IMR-90 (cell line): Measurements from ENCODE around the gene SSBP2. TPM values are rescaled to one million over a fixed set of nuclear protein-coding genes. Genes with fewer than 3 reads are reported as not detected.

Experiments
- ATAC-seq: fragments of 200-7000 bp; cut with Tn5 transposase; 2 replicates; pipeline ENCODE4 v1.9.1; 2020; ENCODE audit warnings: low read depth, mild to moderate bottlenecking, moderate library complexity
- BruUV-seq: library from RNA; stranded (reverse); fragments of 400-500 nt; replicated peaks from 2 replicates; lab custom pipeline; 2021; lab: Mats Ljungman, UMichigan
- CTCF ChIA-PET: fragments of 300-600 bp; formaldehyde crosslinking; extraction: SDS; loops from one replicate; lab custom pipeline; 2021; ENCODE audit warnings: antibody characterized with exemption; lab: Yijun Ruan, JAX
- POLR2A ChIA-PET: fragments of 300-600 bp; sonication (Branson Sonifier 250); formaldehyde crosslinking; loops from one replicate; lab custom pipeline; 2022; ENCODE audit warnings: antibody characterized with exemption; ENCODE audit not compliant: unreplicated experiment; lab: Charles Lee
- DNase-seq: peaks from one replicate; pipeline ENCODE4 v3.0.0; 2013
- H2AFZ ChIP-seq: replicated peaks from 2 replicates; pipeline ENCODE3; 2013; ENCODE audit warnings: low read length, mild to moderate bottlenecking; ENCODE audit not compliant: poor library complexity
- H2AK5ac ChIP-seq: 2 replicates; pipeline ENCODE4 v1.6.1; 2013; ENCODE audit warnings: low read depth, low read length, inconsistent platforms
- H2AK9ac ChIP-seq: replicated peaks from 2 replicates; pipeline ENCODE3; 2013; ENCODE audit warnings: mild to moderate bottlenecking, low read depth, low read length, moderate library complexity; ENCODE audit not compliant: poor library complexity
- H2BK120ac ChIP-seq: 2 replicates; pipeline ENCODE4 v1.6.1; 2013; ENCODE audit warnings: low read depth, low read length, inconsistent platforms
- H2BK15ac ChIP-seq: 3 replicates; pipeline ENCODE4 v1.6.1; 2013; ENCODE audit warnings: low read depth, low read length, inconsistent platforms
- H2BK20ac ChIP-seq: 2 replicates; pipeline ENCODE4 v1.6.1; 2013; ENCODE audit warnings: low read depth, mild to moderate bottlenecking, inconsistent platforms, low read length, moderate library complexity
- H2BK5ac ChIP-seq: 2 replicates; pipeline ENCODE4 v1.6.1; 2013; ENCODE audit warnings: mild to moderate bottlenecking, low read depth, low read length, inconsistent platforms; ENCODE audit not compliant: poor library complexity, severe bottlenecking
- H3K14ac ChIP-seq: replicated peaks from 2 replicates; pipeline ENCODE4 v1.6.1; 2013; ENCODE audit warnings: low read depth, low read length, inconsistent platforms
- H3K18ac ChIP-seq: 2 replicates; pipeline ENCODE4 v1.6.1; 2013; ENCODE audit warnings: low read depth, low read length, control low read depth
- H3K23ac ChIP-seq: 2 replicates; pipeline ENCODE4 v1.6.1; 2013; ENCODE audit warnings: low read depth, low read length, inconsistent platforms
- H3K27ac ChIP-seq: 2 replicates; pipeline ENCODE4 v1.5.1; 2013; ENCODE audit warnings: mild to moderate bottlenecking, control low read depth, low read length; ENCODE audit not compliant: insufficient read depth
- H3K27me3 ChIP-seq: 2 replicates; pipeline ENCODE4 v1.6.1; 2013; ENCODE audit warnings: low read length; ENCODE audit not compliant: control insufficient read depth, insufficient read depth
- H3K36me3 ChIP-seq: 2 replicates; pipeline ENCODE4 v1.6.1; 2013; ENCODE audit warnings: low read length, mixed read lengths; ENCODE audit not compliant: control insufficient read depth, insufficient read depth
- H3K4ac ChIP-seq: 2 replicates; pipeline ENCODE4 v1.6.1; 2013; ENCODE audit warnings: low read depth, low read length, inconsistent platforms
- H3K4me1 ChIP-seq: 2 replicates; pipeline ENCODE4 v1.6.1; 2013; ENCODE audit warnings: low read length, mixed read lengths; ENCODE audit not compliant: control insufficient read depth, insufficient read depth
- H3K4me2 ChIP-seq: 2 replicates; pipeline ENCODE4 v1.6.1; 2013; ENCODE audit warnings: low read depth, mild to moderate bottlenecking, control low read depth, low read length, moderate library complexity
- H3K4me3 ChIP-seq: 2 replicates; pipeline ENCODE4 v1.5.1; 2013; ENCODE audit warnings: low read depth, mild to moderate bottlenecking, control low read depth, low read length, moderate library complexity; ENCODE audit not compliant: insufficient read depth
- H3K56ac ChIP-seq: 2 replicates; pipeline ENCODE4 v1.6.1; 2013; ENCODE audit warnings: low read length, inconsistent platforms; ENCODE audit not compliant: insufficient read depth; ENCODE audit errors: extremely low read depth
- H3K79me1 ChIP-seq, 2 experiments: 2 replicates each; pipeline ENCODE4 v1.6.1; 2013; ENCODE audit warnings: low read length in 2 of 2, inconsistent platforms in 1 of 2, low read depth in 1 of 2
- H3K9ac ChIP-seq: 2 replicates; pipeline ENCODE4 v1.6.1; 2013; ENCODE audit warnings: low read depth, low read length, control low read depth
- H3K9me1 ChIP-seq: 2 replicates; pipeline ENCODE4 v1.6.1; 2013; ENCODE audit warnings: low read length, inconsistent platforms; ENCODE audit not compliant: insufficient read depth
- H3K9me3 ChIP-seq: 2 replicates; pipeline ENCODE4 v1.6.1; 2013; ENCODE audit warnings: low read length; ENCODE audit not compliant: control insufficient read depth, insufficient read depth
- H4K20me1 ChIP-seq: 2 replicates; pipeline ENCODE4 v1.6.1; 2013; ENCODE audit warnings: low read length, inconsistent platforms; ENCODE audit not compliant: insufficient read depth
- H4K5ac ChIP-seq: 2 replicates; pipeline ENCODE4 v1.6.1; 2013; ENCODE audit warnings: mild to moderate bottlenecking, low read depth, low read length, control low read depth
- H4K8ac ChIP-seq, 2 experiments: 2 replicates each; pipeline ENCODE4 v1.6.1; 2013; ENCODE audit warnings: low read depth in 2 of 2, low read length in 2 of 2, control low read depth in 1 of 2, inconsistent platforms in 1 of 2
- H4K91ac ChIP-seq: 2 replicates; pipeline ENCODE4 v1.6.1; 2013; ENCODE audit warnings: low read depth, low read length, inconsistent platforms; ENCODE audit not compliant: insufficient read depth
- BHLHE40 ChIP-seq: fragments of 150-350 bp; IDR thresholded peaks from 2 replicates; pipeline ENCODE4 v1.6.1; 2016; ENCODE audit warnings: mild to moderate bottlenecking, low read depth, low read length
- CEBPB ChIP-seq: IDR thresholded peaks from 2 replicates; pipeline ENCODE4 v1.6.1; 2012; ENCODE audit warnings: low read depth, low read length, improper control_type of control experiment
- CHD1 ChIP-seq: IDR thresholded peaks from 2 replicates; pipeline ENCODE4 v1.6.1; 2012; ENCODE audit warnings: low read depth, low read length, improper control_type of control experiment
- ELK1 ChIP-seq: fragments of 150-350 bp; IDR thresholded peaks from 2 replicates; pipeline ENCODE4 v1.6.1; 2016; ENCODE audit warnings: low read depth, mild to moderate bottlenecking, low read length, moderate library complexity, borderline replicate concordance
- FOS ChIP-seq: fragments of 150-350 bp; IDR thresholded peaks from 2 replicates; pipeline ENCODE4 v1.6.1; 2016; ENCODE audit warnings: low read depth, low read length
- MAFK ChIP-seq: IDR thresholded peaks from 2 replicates; pipeline ENCODE4 v1.6.1; 2012; ENCODE audit warnings: low read depth, low read length, improper control_type of control experiment
- MAZ ChIP-seq: IDR thresholded peaks from 2 replicates; pipeline ENCODE4 v1.6.1; 2012; ENCODE audit warnings: low read depth, mild to moderate bottlenecking, low read length, improper control_type of control experiment, moderate library complexity, borderline replicate concordance
- MXI1 ChIP-seq: IDR thresholded peaks from 2 replicates; pipeline ENCODE4 v1.6.1; 2012; ENCODE audit warnings: low read depth, mild to moderate bottlenecking, low read length, moderate library complexity, borderline replicate concordance
- NFE2L2 ChIP-seq: fragments of 150-350 bp; IDR thresholded peaks from 2 replicates; pipeline ENCODE4 v1.6.1; 2016; ENCODE audit warnings: low read depth, mild to moderate bottlenecking, low read length
- POLR2A ChIP-seq: IDR thresholded peaks from 2 replicates; pipeline ENCODE4 v1.6.1; 2012; ENCODE audit warnings: mild to moderate bottlenecking, low read depth, low read length
- RAD21 ChIP-seq: IDR thresholded peaks from 2 replicates; pipeline ENCODE4 v1.6.1; 2012; ENCODE audit warnings: low read length, improper control_type of control experiment
- RCOR1 ChIP-seq: IDR thresholded peaks from 2 replicates; pipeline ENCODE4 v1.6.1; 2012; ENCODE audit warnings: mild to moderate bottlenecking, low read length, improper control_type of control experiment; ENCODE audit not compliant: insufficient replicate concordance
- RFX5 ChIP-seq: IDR thresholded peaks from 2 replicates; pipeline ENCODE4 v1.8.0; 2012; ENCODE audit warnings: low read depth, mild to moderate bottlenecking, low read length, moderate library complexity
- SMC3 ChIP-seq: fragments of 150-350 bp; IDR thresholded peaks from 2 replicates; pipeline ENCODE4 v1.6.1; 2016; ENCODE audit warnings: low read depth, mild to moderate bottlenecking, antibody characterized with exemption, low read length, moderate library complexity
- USF2 ChIP-seq: fragments of 150-350 bp; IDR thresholded peaks from 2 replicates; pipeline ENCODE4 v1.6.1; 2017; ENCODE audit warnings: mild to moderate bottlenecking, antibody characterized with exemption, low read length, low read depth
- WGBS, 2 experiments: methylation state at CpG; one replicate each; pipeline versions ENCODE4 v1.1.5 to v1.1.7; 2013; ENCODE audit warnings: missing lambda C conversion rate in 2 of 2; ENCODE audit not compliant: insufficient read length in 1 of 2; ENCODE audit errors: extremely low coverage in 2 of 2; 5-methylcytosine and 5-hydroxymethylcytosine counted together
- dilution Hi-C: fragments of 300-500 bp; cut with HindIII; formaldehyde crosslinking; loops from one replicate; pipeline ENCODE4 v1.14.3; 2018; ENCODE audit warnings: low sequenced_read_pairs; ENCODE audit not compliant: unreplicated experiment
- in situ Hi-C: fragments of 300-500 bp; cut with MboI; formaldehyde crosslinking; loops from 3 replicates; pipeline ENCODE4 v1.14.3; 2019; ENCODE audit warnings: low sequenced_read_pairs, inconsistent platforms, mixed read lengths
- intact Hi-C: fragments of 100-400 bp; cut with micrococcal nuclease; formaldehyde crosslinking; loops from 2 replicates; pipeline ENCODE4 v1.10.0; 2022
- polyA plus RNA-seq, 3 experiments: library from polyadenylated mRNA; depleted of rRNA; stranded (reverse); fragments of >200 nt; gene quantifications; 2 replicates each; pipeline ENCODE4 v1.2.3, GENCODE V29; 2012; ENCODE audit warnings: low replicate concordance in 1 of 3
- total RNA-seq: library from RNA; depleted of rRNA; stranded (reverse); fragments of >200 nt; gene quantifications from 2 replicates; pipeline ENCODE4 v1.2.3, GENCODE V29; 2012
- TF ChIP-seq, protein P1 (sequence below): conservative IDR thresholded peaks from 2 replicates; pipeline ENCODE4 v1.5.1; 2012; ENCODE audit warnings: mild to moderate bottlenecking, low read depth, low read length, improper control_type of control experiment

The SSBP2 gene
- total and polyA plus RNA-seq, 2 of the 4 experiments (the other 2 are of a cell fraction), result 38.4 to 42.7 TPM

GRCh38 chr5:81393430-81393782 lies 357.5 kb downstream of the SSBP2 start:
- BruUV-seq, result no TSS peak
- intact Hi-C loops, result no loop called here

More at GRCh38 chr5:81393430-81393782, 357.5 kb downstream of the SSBP2 start:
- no peak overlapping the region for H4K91ac ChIP-seq
- no peaks in the 10 kb centered on the region for H3K4me1 ChIP-seq
- peaks cover 3% of the 10 kb centered on the region for H3K9me3 ChIP-seq
- dilution Hi-C loops, result no loop called here
- no peak overlapping the region for H3K9ac ChIP-seq
- H3K4ac ChIP-seq, result no peak overlapping the region
- H2BK120ac ChIP-seq, result no peak overlapping the region
- no peak for DNase-seq
- no peak overlapping the region for H3K23ac ChIP-seq
- H3K56ac ChIP-seq, result no peak overlapping the region
- POLR2A ChIA-PET, result no interaction called here
- H2AK5ac ChIP-seq, result no peak overlapping the region
- peak overlapping the region; percentile 37 for H3K4me3 ChIP-seq
- H2BK20ac ChIP-seq, result no peak overlapping the region
- no peak overlapping the region for H2AK9ac ChIP-seq
- H3K27me3 ChIP-seq, result no peaks in the 10 kb centered on the region
- no peak overlapping the region for H2BK15ac ChIP-seq
- H3K27ac ChIP-seq, result no peak overlapping the region
- H3K18ac ChIP-seq, result no peak overlapping the region
- in situ Hi-C loops, result no loop called here
- no peak overlapping the region for H2BK5ac ChIP-seq
- WGBS, 2 experiments, result no CpG with 5 or more reads among the region's 10 CpGs
- H3K79me1 ChIP-seq, result no peaks in the 10 kb centered on the region
- TF ChIP-seq MXI1 (no peak), RAD21 (no peak), NFE2L2 (no peak), SMC3 (no peak), FOS (no peak), RCOR1 (no peak), RFX5 (no peak), CHD1 (no peak), USF2 (no peak), POLR2A (no peak), BHLHE40 (no peak), ELK1 (no peak), MAFK (no peak), MAZ (no peak), CEBPB (no peak)
- TF ChIP-seq, protein P1, sequence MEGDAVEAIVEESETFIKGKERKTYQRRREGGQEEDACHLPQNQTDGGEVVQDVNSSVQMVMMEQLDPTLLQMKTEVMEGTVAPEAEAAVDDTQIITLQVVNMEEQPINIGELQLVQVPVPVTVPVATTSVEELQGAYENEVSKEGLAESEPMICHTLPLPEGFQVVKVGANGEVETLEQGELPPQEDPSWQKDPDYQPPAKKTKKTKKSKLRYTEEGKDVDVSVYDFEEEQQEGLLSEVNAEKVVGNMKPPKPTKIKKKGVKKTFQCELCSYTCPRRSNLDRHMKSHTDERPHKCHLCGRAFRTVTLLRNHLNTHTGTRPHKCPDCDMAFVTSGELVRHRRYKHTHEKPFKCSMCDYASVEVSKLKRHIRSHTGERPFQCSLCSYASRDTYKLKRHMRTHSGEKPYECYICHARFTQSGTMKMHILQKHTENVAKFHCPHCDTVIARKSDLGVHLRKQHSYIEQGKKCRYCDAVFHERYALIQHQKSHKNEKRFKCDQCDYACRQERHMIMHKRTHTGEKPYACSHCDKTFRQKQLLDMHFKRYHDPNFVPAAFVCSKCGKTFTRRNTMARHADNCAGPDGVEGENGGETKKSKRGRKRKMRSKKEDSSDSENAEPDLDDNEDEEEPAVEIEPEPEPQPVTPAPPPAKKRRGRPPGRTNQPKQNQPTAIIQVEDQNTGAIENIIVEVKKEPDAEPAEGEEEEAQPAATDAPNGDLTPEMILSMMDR, result no peak
- ATAC-seq, result no peak; the same call in 1 of the 2 replicates
- H4K20me1 ChIP-seq, result no peaks in the 10 kb centered on the region
- no peaks in the 10 kb centered on the region for H3K9me1 ChIP-seq
- H2AFZ ChIP-seq, result peak overlapping the region; percentile 81
- H4K8ac ChIP-seq, result peak overlapping the region in 1 of 2 experiments; percentile 2; a peak in 1 of 4 replicates
- H4K5ac ChIP-seq, result no peak overlapping the region
- CTCF ChIA-PET, result interaction anchor here (0.6 to 1.3 kb wide), 3 partner anchors 9 to 832 kb away, joined by 3 to 4 read pairs (median 3); no protein-coding TSS in a partner anchor
- no peaks in the 10 kb centered on the region for H3K36me3 ChIP-seq
- peak overlapping the region; percentile 40 for H3K4me2 ChIP-seq
- no peak overlapping the region for H3K14ac ChIP-seq
